ENCODE results near the gene LNPK. TPM values are rescaled to one million over a fixed set of nuclear protein-coding genes. Genes with fewer than 3 reads are reported as not detected.
"Not testable (repeated sequence)": the region's sequence is repeated elsewhere in the genome, so short reads cannot be mapped to it uniquely, and the experiment has no call there.

Gene LNPK
- total RNA-seq, 2 experiments from 2014 or later, result 35.7 to 42.1 TPM

GRCh38 chr2:175999283-175999819 is 2.7 kb downstream of the LNPK start:
- Mint-ChIP-seq H3K9me3 (no peaks in the 10 kb centered on the region), H3K4me1 (peaks cover 21% of the 10 kb centered on the region), H3K27me3 (no peaks in the 10 kb centered on the region), H3K4me3 (no peak overlapping the region), H3K27ac (no peak overlapping the region), H3K36me3 (no peaks in the 10 kb centered on the region)
- DNase-seq, result no peak

GRCh38 chr2:175990099-175990498 is 12.0 kb downstream of the LNPK start:
- no peaks in the 10 kb centered on the region for H3K27me3 Mint-ChIP-seq
- no peak for DNase-seq
- H3K36me3 Mint-ChIP-seq, result peaks cover 26% of the 10 kb centered on the region
- no peaks in the 10 kb centered on the region for H3K4me1 Mint-ChIP-seq
- no peak overlapping the region for H3K27ac Mint-ChIP-seq
- H3K4me3 Mint-ChIP-seq, result no peak overlapping the region
- H3K9me3 Mint-ChIP-seq, result no peaks in the 10 kb centered on the region

- not testable (repeated sequence) for H3K27me3 Mint-ChIP-seq, H3K27ac Mint-ChIP-seq, H3K4me1 Mint-ChIP-seq, H3K4me3 Mint-ChIP-seq, H3K9me3 Mint-ChIP-seq, DNase-seq
- H3K36me3 Mint-ChIP-seq, result peaks cover 39% of the 10 kb centered on the region
These were observed 14.9 kb downstream of the LNPK start for GRCh38 chr2:175987126-175987525.

GRCh38 chr2:175984846-175985245 is 17.2 kb downstream of the LNPK start:
- no peak overlapping the region for H3K4me3 Mint-ChIP-seq
- H3K9me3 Mint-ChIP-seq, result no peaks in the 10 kb centered on the region
- peaks cover 39% of the 10 kb centered on the region for H3K36me3 Mint-ChIP-seq
- no peak for DNase-seq
- peaks cover 6% of the 10 kb centered on the region for H3K4me1 Mint-ChIP-seq
- no peaks in the 10 kb centered on the region for H3K27me3 Mint-ChIP-seq
- H3K27ac Mint-ChIP-seq, result no peak overlapping the region

GRCh38 chr2:175981551-175981950 is 20.5 kb downstream of the LNPK start:
- no peak overlapping the region for H3K27ac Mint-ChIP-seq
- peaks cover 6% of the 10 kb centered on the region for H3K4me1 Mint-ChIP-seq
- peaks cover 41% of the 10 kb centered on the region for H3K36me3 Mint-ChIP-seq
- no peak for DNase-seq
- H3K4me3 Mint-ChIP-seq, result no peak overlapping the region
- no peaks in the 10 kb centered on the region for H3K27me3 Mint-ChIP-seq
- H3K9me3 Mint-ChIP-seq, result no peaks in the 10 kb centered on the region

GRCh38 chr2:175976391-175977157 is 25.5 kb downstream of the LNPK start:
- Mint-ChIP-seq H3K36me3 (peaks cover 42% of the 10 kb centered on the region), H3K9me3 (peaks cover 3% of the 10 kb centered on the region), H3K4me3 (no peak overlapping the region), H3K4me1 (no peaks in the 10 kb centered on the region), H3K27ac (no peak overlapping the region), H3K27me3 (no peaks in the 10 kb centered on the region)
- no peak for DNase-seq

- no peak overlapping the region for H3K27ac Mint-ChIP-seq
- DNase-seq, result no peak
- H3K9me3 Mint-ChIP-seq, result peaks cover 3% of the 10 kb centered on the region
- H3K4me1 Mint-ChIP-seq, result no peaks in the 10 kb centered on the region
- H3K27me3 Mint-ChIP-seq, result no peaks in the 10 kb centered on the region
- peaks cover 41% of the 10 kb centered on the region for H3K36me3 Mint-ChIP-seq
- no peak overlapping the region for H3K4me3 Mint-ChIP-seq
These were observed 28.7 kb downstream of the LNPK start for GRCh38 chr2:175973373-175973772.

GRCh38 chr2:175966839-175967238 is 35.2 kb downstream of the LNPK start:
- no peaks in the 10 kb centered on the region for H3K27me3 Mint-ChIP-seq
- H3K4me3 Mint-ChIP-seq, result no peak overlapping the region
- H3K4me1 Mint-ChIP-seq, result no peaks in the 10 kb centered on the region
- DNase-seq, result no peak
- H3K27ac Mint-ChIP-seq, result no peak overlapping the region
- H3K9me3 Mint-ChIP-seq, result no peaks in the 10 kb centered on the region
- H3K36me3 Mint-ChIP-seq, result peaks cover 36% of the 10 kb centered on the region

- no peak for DNase-seq
- H3K36me3 Mint-ChIP-seq, result peaks cover 47% of the 10 kb centered on the region
These were observed 36.3 kb downstream of the LNPK start for GRCh38 chr2:175965773-175966172.

GRCh38 chr2:175964195-175964594 is 37.9 kb downstream of the LNPK start:
- Mint-ChIP-seq H3K4me1 (no peaks in the 10 kb centered on the region), H3K27me3 (no peaks in the 10 kb centered on the region), H3K9me3 (no peaks in the 10 kb centered on the region), H3K4me3 (no peak overlapping the region), H3K27ac (no peak overlapping the region), H3K36me3 (peaks cover 55% of the 10 kb centered on the region)
- DNase-seq, result no peak

More at GRCh38 chr2:175965773-175966172, 36.3 kb downstream of the LNPK start:
- no peaks in the 10 kb centered on the region for H3K4me1 Mint-ChIP-seq
- H3K27ac Mint-ChIP-seq, result no peak overlapping the region
- no peaks in the 10 kb centered on the region for H3K27me3 Mint-ChIP-seq
- no peaks in the 10 kb centered on the region for H3K9me3 Mint-ChIP-seq
- H3K4me3 Mint-ChIP-seq, result no peak overlapping the region

- not testable (repeated sequence) for H3K27ac Mint-ChIP-seq, H3K4me1 Mint-ChIP-seq, H3K9me3 Mint-ChIP-seq, H3K27me3 Mint-ChIP-seq, H3K4me3 Mint-ChIP-seq, DNase-seq
- peaks cover 63% of the 10 kb centered on the region for H3K36me3 Mint-ChIP-seq
These were observed 38.9 kb downstream of the LNPK start for GRCh38 chr2:175963171-175963570.

GRCh38 chr2:175957845-175958244 is 44.2 kb downstream of the LNPK start:
- Mint-ChIP-seq H3K27ac (no peak overlapping the region), H3K9me3 (no peaks in the 10 kb centered on the region), H3K4me3 (no peak overlapping the region), H3K27me3 (no peaks in the 10 kb centered on the region), H3K4me1 (peaks cover 2% of the 10 kb centered on the region), H3K36me3 (peaks cover 80% of the 10 kb centered on the region)
- DNase-seq, result no peak

GRCh38 chr2:175955136-175955535 is 46.9 kb downstream of the LNPK start:
- no peaks in the 10 kb centered on the region for H3K27me3 Mint-ChIP-seq
- peaks cover 2% of the 10 kb centered on the region for H3K4me1 Mint-ChIP-seq
- no peaks in the 10 kb centered on the region for H3K9me3 Mint-ChIP-seq
- no peak overlapping the region for H3K4me3 Mint-ChIP-seq
- H3K36me3 Mint-ChIP-seq, result peaks cover 63% of the 10 kb centered on the region
- DNase-seq, result no peak
- H3K27ac Mint-ChIP-seq, result no peak overlapping the region

- H3K9me3 Mint-ChIP-seq, result no peaks in the 10 kb centered on the region
- no peak for DNase-seq
- no peak overlapping the region for H3K27ac Mint-ChIP-seq
- H3K4me1 Mint-ChIP-seq, result no peaks in the 10 kb centered on the region
- no peak overlapping the region for H3K4me3 Mint-ChIP-seq
- no peaks in the 10 kb centered on the region for H3K27me3 Mint-ChIP-seq
- H3K36me3 Mint-ChIP-seq, result peaks cover 28% of the 10 kb centered on the region
These were observed 51.6 kb downstream of the LNPK start for GRCh38 chr2:175950512-175950911.

GRCh38 chr2:175948191-175948590 is 53.9 kb downstream of the LNPK start:
- Mint-ChIP-seq H3K9me3 (no peaks in the 10 kb centered on the region), H3K27ac (no peak overlapping the region), H3K36me3 (peaks cover 23% of the 10 kb centered on the region)

GRCh38 chr2:175947073-175947472 is 55.0 kb downstream of the LNPK start:
- H3K4me1 Mint-ChIP-seq, result no peaks in the 10 kb centered on the region
- no peaks in the 10 kb centered on the region for H3K9me3 Mint-ChIP-seq
- H3K4me3 Mint-ChIP-seq, result no peak overlapping the region
- no peaks in the 10 kb centered on the region for H3K27me3 Mint-ChIP-seq
- H3K27ac Mint-ChIP-seq, result no peak overlapping the region
- DNase-seq, result no peak
- peaks cover 24% of the 10 kb centered on the region for H3K36me3 Mint-ChIP-seq

More at GRCh38 chr2:175948191-175948590, 53.9 kb downstream of the LNPK start:
- Mint-ChIP-seq H3K4me3 (no peak overlapping the region), H3K4me1 (no peaks in the 10 kb centered on the region), H3K27me3 (no peaks in the 10 kb centered on the region)
- DNase-seq, result no peak

Data from activated naive CD8-positive, alpha-beta T cell treated with anti-CD3 and anti-CD28 coated beads for 36 hours (primary cell).